ENCODE results near the gene TCHHL1. TPM values are rescaled to one million over a fixed set of nuclear protein-coding genes. Genes with fewer than 3 reads are reported as not detected.
A peak's percentile ranks its signal among the peaks of the same experiment; 100 is the strongest.

TCHHL1 gene
- total RNA-seq, 1 donor from 2014 or later, result not detected

DNA sequence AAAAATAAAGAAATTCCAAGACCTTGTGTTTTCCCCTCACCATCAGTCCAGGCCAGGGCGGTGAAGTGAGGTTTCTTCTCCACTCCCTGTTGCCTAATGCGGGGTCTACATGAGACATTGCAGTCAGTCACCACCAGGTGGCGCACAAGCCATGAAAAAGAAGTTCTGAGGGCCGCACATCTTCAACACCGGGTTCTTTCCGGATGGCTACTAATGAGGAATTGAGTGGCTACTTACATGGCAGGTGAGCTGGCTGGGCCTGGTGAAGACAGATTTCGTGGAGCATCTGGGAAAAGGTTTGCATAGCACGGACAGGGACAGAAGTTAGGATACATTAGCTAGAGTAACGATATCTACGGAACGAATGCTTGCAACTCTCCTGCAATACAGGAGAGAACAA lies 36.3 kb downstream of the TCHHL1 start:
- Mint-ChIP-seq H3K27me3 (ENCODE audit: unreplicated experiment) (peaks cover 10% of the 10 kb centered on the region), H3K27ac (ENCODE audit: unreplicated experiment) (no peak overlapping the region), H3K4me3 (ENCODE audit: unreplicated experiment) (peak overlapping the region; percentile 56), H3K4me1 (ENCODE audit: low read depth, unreplicated experiment) (peaks cover 28% of the 10 kb centered on the region), H3K36me3 (ENCODE audit: unreplicated experiment) (no peaks in the 10 kb centered on the region), H3K9me3 (ENCODE audit: unreplicated experiment) (peaks cover 11% of the 10 kb centered on the region)
- peak; percentile 92 for DNase-seq
- TF ChIP-seq, protein P1, sequence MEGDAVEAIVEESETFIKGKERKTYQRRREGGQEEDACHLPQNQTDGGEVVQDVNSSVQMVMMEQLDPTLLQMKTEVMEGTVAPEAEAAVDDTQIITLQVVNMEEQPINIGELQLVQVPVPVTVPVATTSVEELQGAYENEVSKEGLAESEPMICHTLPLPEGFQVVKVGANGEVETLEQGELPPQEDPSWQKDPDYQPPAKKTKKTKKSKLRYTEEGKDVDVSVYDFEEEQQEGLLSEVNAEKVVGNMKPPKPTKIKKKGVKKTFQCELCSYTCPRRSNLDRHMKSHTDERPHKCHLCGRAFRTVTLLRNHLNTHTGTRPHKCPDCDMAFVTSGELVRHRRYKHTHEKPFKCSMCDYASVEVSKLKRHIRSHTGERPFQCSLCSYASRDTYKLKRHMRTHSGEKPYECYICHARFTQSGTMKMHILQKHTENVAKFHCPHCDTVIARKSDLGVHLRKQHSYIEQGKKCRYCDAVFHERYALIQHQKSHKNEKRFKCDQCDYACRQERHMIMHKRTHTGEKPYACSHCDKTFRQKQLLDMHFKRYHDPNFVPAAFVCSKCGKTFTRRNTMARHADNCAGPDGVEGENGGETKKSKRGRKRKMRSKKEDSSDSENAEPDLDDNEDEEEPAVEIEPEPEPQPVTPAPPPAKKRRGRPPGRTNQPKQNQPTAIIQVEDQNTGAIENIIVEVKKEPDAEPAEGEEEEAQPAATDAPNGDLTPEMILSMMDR (IDR thresholded peaks at IDR 0.05; ENCODE audit: partially characterized antibody, unreplicated experiment), result peak; percentile 96

DNA sequence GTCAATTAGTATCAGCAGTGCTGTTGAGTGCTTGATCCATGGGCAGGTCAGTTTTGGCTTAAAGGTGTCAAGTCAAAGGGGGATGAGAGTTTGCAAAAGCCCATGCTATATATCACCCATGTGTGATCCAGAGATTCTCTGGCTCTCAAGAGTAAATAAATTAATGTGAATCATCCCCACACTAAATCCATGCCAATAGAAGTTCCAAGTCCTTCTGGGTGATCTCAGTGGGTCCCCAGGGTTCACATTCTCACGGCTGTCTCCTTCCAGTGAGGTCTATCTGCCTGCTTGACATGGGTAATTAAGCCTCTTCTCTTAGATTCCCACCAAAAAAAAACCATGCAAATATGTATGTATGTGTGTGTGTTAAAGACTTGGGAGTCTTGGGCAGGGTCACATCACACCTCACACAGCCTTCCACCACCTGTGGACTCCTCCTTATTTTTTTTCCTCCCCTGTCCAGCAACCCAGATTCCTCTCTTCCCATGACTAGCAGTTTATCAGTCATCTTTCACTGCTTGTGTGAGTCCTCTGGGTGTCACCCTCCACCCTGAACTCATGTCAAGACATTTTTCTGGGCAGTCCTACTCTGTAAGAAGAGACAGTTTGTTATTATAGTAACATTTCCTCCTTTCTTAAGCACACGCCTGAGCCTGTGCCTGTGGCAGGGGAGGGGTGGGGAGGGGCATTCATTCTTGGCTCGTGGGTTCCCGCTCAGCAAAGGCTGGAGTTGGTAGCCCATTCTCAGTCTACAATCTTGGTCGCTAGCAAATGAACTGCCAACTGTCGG lies 37.8 kb downstream of the TCHHL1 start:
- Mint-ChIP-seq H3K9me3 (ENCODE audit: unreplicated experiment) (peaks cover 11% of the 10 kb centered on the region), H3K27me3 (ENCODE audit: unreplicated experiment) (peaks cover 10% of the 10 kb centered on the region), H3K4me1 (ENCODE audit: low read depth, unreplicated experiment) (peaks cover 29% of the 10 kb centered on the region), H3K4me3 (ENCODE audit: unreplicated experiment) (no peak overlapping the region), H3K27ac (ENCODE audit: unreplicated experiment) (no peak overlapping the region), H3K36me3 (ENCODE audit: unreplicated experiment) (no peaks in the 10 kb centered on the region)
- DNase-seq, result no peak
- TF ChIP-seq, protein P1 (IDR thresholded peaks at IDR 0.05; ENCODE audit: partially characterized antibody, unreplicated experiment), result no peak

DNA sequence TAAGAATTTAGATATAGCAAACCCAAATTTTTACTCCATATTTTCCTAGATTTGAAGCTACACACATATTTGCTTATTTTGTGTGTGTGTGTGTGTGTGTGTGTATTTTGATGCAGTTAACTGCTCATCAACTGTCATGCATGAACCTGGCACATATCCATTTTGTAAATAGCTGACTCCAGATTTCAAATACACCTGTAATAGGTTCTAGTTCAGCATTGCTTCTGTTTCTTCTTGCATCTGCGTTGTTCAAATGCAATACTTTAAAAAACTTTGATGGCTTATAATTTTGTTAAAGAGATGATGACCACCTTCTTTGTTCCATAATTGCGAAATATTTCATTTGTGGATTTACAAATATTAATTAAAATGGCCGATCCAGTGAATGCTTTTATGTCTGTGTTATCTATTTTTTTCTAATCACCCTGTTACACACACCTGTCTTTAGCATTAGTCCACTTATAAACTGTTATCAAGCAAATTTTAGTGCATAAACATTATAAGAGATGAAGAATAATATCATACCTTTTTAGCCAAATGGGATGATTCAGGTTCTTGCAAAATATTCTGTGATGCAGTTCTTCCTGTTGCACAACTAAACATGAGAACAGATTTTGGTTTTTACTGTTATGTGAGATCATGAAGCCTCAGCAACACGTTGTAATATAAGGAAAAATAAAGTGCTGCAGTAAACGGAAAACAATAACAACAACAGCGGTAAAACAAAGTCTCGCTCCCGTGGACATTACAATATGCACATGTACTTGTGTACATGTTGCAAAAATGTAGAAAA lies 39.4 kb downstream of the TCHHL1 start:
- TF ChIP-seq, protein P1 (IDR thresholded peaks at IDR 0.05; ENCODE audit: partially characterized antibody, unreplicated experiment), result no peak
- H3K4me1 Mint-ChIP-seq (ENCODE audit: low read depth, unreplicated experiment), result peaks cover 29% of the 10 kb centered on the region
- no peak overlapping the region for H3K27ac Mint-ChIP-seq (ENCODE audit: unreplicated experiment)
- no peak overlapping the region for H3K4me3 Mint-ChIP-seq (ENCODE audit: unreplicated experiment)
- peaks cover 11% of the 10 kb centered on the region for H3K9me3 Mint-ChIP-seq (ENCODE audit: unreplicated experiment)
- DNase-seq, result no peak
- peaks cover 9% of the 10 kb centered on the region for H3K27me3 Mint-ChIP-seq (ENCODE audit: unreplicated experiment)
- no peaks in the 10 kb centered on the region for H3K36me3 Mint-ChIP-seq (ENCODE audit: unreplicated experiment)

DNA sequence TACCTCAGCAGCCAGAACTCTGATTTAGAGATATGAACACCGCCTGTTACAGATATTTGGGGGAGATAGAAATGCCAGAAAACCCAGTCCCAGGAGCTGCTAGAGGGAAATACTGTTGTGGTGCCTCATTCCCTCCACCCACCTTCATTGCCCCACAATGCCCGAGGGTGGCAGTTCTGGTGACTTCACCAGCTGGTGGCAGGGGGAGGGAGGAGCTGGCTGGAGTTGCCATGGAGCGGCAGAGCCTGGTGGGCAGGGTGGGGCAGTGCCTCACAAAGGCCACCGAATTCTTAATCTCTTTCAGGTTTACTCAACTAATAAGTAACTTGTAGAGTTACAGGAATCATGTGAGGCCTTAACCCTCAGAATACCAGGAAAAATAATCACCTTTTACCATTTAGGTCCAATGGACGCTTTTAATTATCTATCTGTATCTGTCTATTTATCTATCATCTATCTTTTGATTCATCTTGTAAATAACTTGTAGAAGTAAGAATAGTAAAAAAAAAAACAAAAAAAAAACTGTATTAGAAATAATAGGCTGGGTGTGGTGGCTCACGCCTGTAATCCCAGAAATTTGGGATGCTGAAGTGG lies 40.4 kb downstream of the TCHHL1 start:
- no peak for DNase-seq

More for the DNA sequence above, 40.4 kb downstream of the TCHHL1 start:
- H3K4me1 Mint-ChIP-seq (ENCODE audit: low read depth, unreplicated experiment), result peaks cover 24% of the 10 kb centered on the region
- peak overlapping the region; percentile 99 for H3K27ac Mint-ChIP-seq (ENCODE audit: unreplicated experiment)
- TF ChIP-seq, protein P1 (IDR thresholded peaks at IDR 0.05; ENCODE audit: partially characterized antibody, unreplicated experiment), result no peak
- no peaks in the 10 kb centered on the region for H3K36me3 Mint-ChIP-seq (ENCODE audit: unreplicated experiment)
- H3K27me3 Mint-ChIP-seq (ENCODE audit: unreplicated experiment), result peaks cover 7% of the 10 kb centered on the region
- peaks cover 6% of the 10 kb centered on the region for H3K9me3 Mint-ChIP-seq (ENCODE audit: unreplicated experiment)
- peak overlapping the region; percentile 84 for H3K4me3 Mint-ChIP-seq (ENCODE audit: unreplicated experiment)

Measured in glutamatergic neuron (in vitro differentiated cells).